HFF-Myc (cell line): ENCODE data around the gene LDB3.

Experiments used
- DNase-seq: peaks from one replicate; pipeline ENCODE4 v3.0.0-alpha.2; 2011; ENCODE audit warnings: low read depth; ENCODE audit errors: extremely low read depth
- H3K4me3 ChIP-seq: replicated peaks from 2 replicates; pipeline ENCODE4 v1.5.1; 2011; ENCODE audit warnings: low read depth, mild to moderate bottlenecking, control low read depth, low read length
- CTCF ChIP-seq: IDR thresholded peaks from 2 replicates; pipeline ENCODE4 v1.5.1; 2012; ENCODE audit warnings: mild to moderate bottlenecking, low read depth, low read length, control low read depth; ENCODE audit errors: missing control alignments

Gene LDB3

DNA sequence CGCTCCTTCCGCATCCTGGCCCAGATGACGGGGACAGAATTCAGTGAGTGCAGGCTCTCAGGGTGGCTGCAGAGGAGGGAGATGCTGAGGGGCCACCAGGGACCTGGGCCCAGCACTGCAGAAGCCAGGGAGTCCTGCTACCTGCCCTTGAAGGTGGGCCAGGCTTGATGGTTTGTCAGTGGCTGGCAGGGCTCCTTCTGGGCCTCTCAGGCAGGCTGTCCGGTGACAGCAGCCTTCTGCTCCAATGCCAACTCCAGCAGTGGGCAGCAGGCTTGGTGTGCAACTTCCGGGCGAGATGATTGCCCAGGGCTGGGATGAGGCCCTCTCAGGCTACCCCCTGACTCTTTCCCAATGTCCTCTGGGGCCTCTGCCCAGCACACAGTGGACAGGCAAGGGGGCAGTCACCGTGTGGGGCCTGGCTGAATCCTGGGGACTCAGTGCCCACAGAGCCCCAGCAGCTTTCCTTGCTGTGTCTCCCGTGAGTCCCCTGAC lies 23.8 kb downstream of the LDB3 start:
- TF ChIP-seq CTCF, result no peak

GRCh38 chr10:86692664-86693063 lies 24.4 kb downstream of the LDB3 start:
- DNase-seq, result no peak
- TF ChIP-seq CTCF, result no peak
- no peak overlapping the region for H3K4me3 ChIP-seq

More for the DNA sequence above, 23.8 kb downstream of the LDB3 start:
- no peak for DNase-seq
- H3K4me3 ChIP-seq, result no peak overlapping the region

GRCh38 chr10:86693275-86693674 lies 25.0 kb downstream of the LDB3 start:
- H3K4me3 ChIP-seq, result no peak overlapping the region
- DNase-seq, result no peak
- no peak for TF ChIP-seq CTCF

GRCh38 chr10:86693721-86694369 lies 25.5 kb downstream of the LDB3 start:
- peak; percentile 21 for DNase-seq
- no peak overlapping the region for H3K4me3 ChIP-seq
- peak; percentile 83 for TF ChIP-seq CTCF

DNA sequence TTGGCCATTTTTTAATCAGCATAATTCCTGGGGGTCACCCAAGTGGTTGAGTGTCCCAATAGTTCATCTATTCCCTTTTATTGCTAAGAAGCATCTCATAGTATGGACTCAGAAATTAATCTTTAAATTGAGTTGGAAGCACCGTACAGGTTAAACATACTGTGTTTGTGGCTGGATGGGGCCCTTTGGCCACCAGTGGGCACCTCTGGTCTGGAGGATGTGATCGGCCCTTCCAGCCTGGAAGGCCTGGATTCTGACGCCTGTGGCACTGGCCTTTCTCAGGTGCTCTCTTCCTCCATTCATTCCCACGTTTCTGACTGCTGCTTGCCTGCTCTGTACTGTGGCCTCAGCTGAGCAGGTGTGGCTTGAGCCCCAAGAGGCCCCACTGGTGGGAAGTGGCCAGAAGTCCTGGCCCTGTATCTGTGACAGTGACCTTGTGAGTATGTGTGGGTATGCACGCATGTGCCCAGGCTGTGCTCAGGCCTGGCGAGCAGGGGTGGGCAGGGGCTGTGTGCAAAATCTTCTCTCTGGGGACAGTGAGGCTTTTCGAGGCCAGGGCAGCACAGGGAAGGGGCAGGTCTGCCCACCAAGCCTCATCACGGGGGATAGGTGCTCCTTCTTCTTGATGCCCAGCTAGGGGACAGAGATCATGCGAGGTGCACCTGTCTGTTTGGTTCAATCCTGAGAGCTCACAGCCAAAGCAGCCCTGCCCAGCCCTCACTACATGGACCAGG lies 30.1 kb downstream of the LDB3 start:
- H3K4me3 ChIP-seq, result no peak overlapping the region
- DNase-seq, result no peak

DNA sequence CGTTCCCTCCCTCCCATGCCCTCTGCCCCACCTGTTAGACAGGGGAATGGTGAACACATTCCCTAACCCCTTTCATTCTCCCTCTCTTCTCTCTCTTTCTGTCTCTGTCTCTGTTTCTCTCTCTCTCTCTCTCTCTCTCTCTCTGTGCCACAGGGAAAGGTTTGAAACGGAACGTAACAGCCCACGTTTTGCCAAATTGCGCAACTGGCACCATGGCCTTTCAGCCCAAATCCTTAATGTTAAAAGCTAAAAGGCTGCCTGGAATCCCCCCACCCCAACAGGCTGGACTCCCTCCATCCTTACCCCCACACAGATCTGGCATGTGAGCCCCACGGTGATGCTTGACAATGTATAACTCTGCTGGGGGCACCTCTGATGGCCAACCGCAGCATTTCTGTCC lies 30.8 kb downstream of the LDB3 start:
- DNase-seq, result no peak
- no peak for TF ChIP-seq CTCF
- H3K4me3 ChIP-seq, result no peak overlapping the region

More for the DNA sequence above, 30.1 kb downstream of the LDB3 start:
- peak; percentile 11 for TF ChIP-seq CTCF
